HepG2 (cell line): Measurements from ENCODE around the gene YIPF1. TPM values are rescaled to one million over a fixed set of nuclear protein-coding genes. Genes with fewer than 3 reads are reported as not detected.

ENCODE experiments used
- ATAC-seq: fragments of 200-7000 bp; cut with Tn5 transposase; 3 replicates; pipeline ENCODE4 v1.9.1; 2020; ENCODE audit warnings: mild to moderate bottlenecking, moderate library complexity
- BruUV-seq: library from RNA; stranded (reverse); fragments of 400-500 nt; replicated peaks from 2 replicates; lab custom pipeline; 2021; lab: Mats Ljungman, UMichigan
- CTCF ChIA-PET: fragments of 300-600 bp; formaldehyde crosslinking; extraction: SDS; loops from one replicate; lab custom pipeline; 2021; ENCODE audit warnings: low total read pairs, inconsistent platforms, low intra/inter-chr PET ratio; lab: Yijun Ruan, JAX
- POLR2A ChIA-PET: fragments of 350-600 bp; sonication (Branson Sonifier 250); formaldehyde crosslinking; loops from one replicate; lab custom pipeline; 2020; ENCODE audit warnings: antibody characterized with exemption, inconsistent platforms; lab: Yijun Ruan, JAX
- DNase-seq: peaks from one replicate; pipeline ENCODE4 v3.0.0-alpha.2; 2015; ENCODE audit warnings: low spot score
- FAIRE-seq: peaks from 3 replicates; lab custom pipeline; 2011; peaks lifted over from hg19 to GRCh38; lab: Jason Lieb, UNC
- H2AFZ ChIP-seq: one replicate; pipeline ENCODE4 v1.6.1; 2011; ENCODE audit warnings: low read length, inconsistent platforms
- H3K27ac ChIP-seq: fragments of 300-600 bp; 3 replicates; pipeline ENCODE4 v1.8.0; 2011; ENCODE audit warnings: mixed run types, mild to moderate bottlenecking, mixed read lengths, low read length, inconsistent platforms; ENCODE audit not compliant: insufficient read depth; ENCODE audit errors: extremely low read length
- H3K27me3 ChIP-seq, 2 experiments: fragments of 200-600 bp in 1 of 2; 2 replicates in 1 of 2; 3 replicates in 1 of 2; pipeline versions ENCODE4 v1.6.0 to v1.8.0; 2011; ENCODE audit warnings: low read length in 2 of 2, mild to moderate bottlenecking in 2 of 2, moderate library complexity in 2 of 2, inconsistent platforms in 1 of 2; ENCODE audit not compliant: insufficient read depth in 2 of 2, control insufficient read depth in 1 of 2
- H3K36me3 ChIP-seq, 2 experiments: fragments of 200-600 bp in 1 of 2; replicated peaks in 1 of 2; 2 replicates in 1 of 2; 3 replicates in 1 of 2; pipeline versions ENCODE4 v1.5.1 to v1.8.0; 2011; ENCODE audit warnings: low read length in 2 of 2, inconsistent platforms in 1 of 2; ENCODE audit not compliant: insufficient read depth in 2 of 2, control insufficient read depth in 1 of 2
- H3K4me1 ChIP-seq: 2 replicates; pipeline ENCODE4 v1.5.1; 2012; ENCODE audit warnings: low read length, inconsistent platforms; ENCODE audit not compliant: insufficient read depth
- H3K4me2 ChIP-seq: 2 replicates; pipeline ENCODE4 v1.6.0; 2011; ENCODE audit warnings: low read depth, low read length, inconsistent platforms
- H3K4me3 ChIP-seq, 3 experiments: fragments of 200-600 bp in 1 of 3; sonication (generic), shearing (Covaris generic) in 1 of 3; replicated peaks in 1 of 3; 2 replicates each; pipeline ENCODE4 v1.5.1; 2011 to 2016; ENCODE audit warnings: low read length in 3 of 3, inconsistent platforms in 2 of 3, low read depth in 2 of 3, mild to moderate bottlenecking in 2 of 3, control low read depth in 1 of 3, mixed read lengths in 1 of 3; ENCODE audit not compliant: insufficient read depth in 1 of 3
- H3K79me2 ChIP-seq: one replicate; pipeline ENCODE4 v1.6.1; 2011; ENCODE audit warnings: low read length, inconsistent platforms; ENCODE audit not compliant: insufficient read depth
- H3K9ac ChIP-seq: 2 replicates; pipeline ENCODE4 v1.6.0; 2011; ENCODE audit warnings: mild to moderate bottlenecking, low read depth, low read length, inconsistent platforms; ENCODE audit not compliant: insufficient read depth
- H3K9me3 ChIP-seq: 2 replicates; pipeline ENCODE4 v1.5.1; 2012; ENCODE audit warnings: mild to moderate bottlenecking, low read length
- H4K20me1 ChIP-seq: 2 replicates; pipeline ENCODE4 v1.6.0; 2011; ENCODE audit warnings: inconsistent platforms, mild to moderate bottlenecking, low read length, moderate library complexity; ENCODE audit not compliant: insufficient read depth
- CENPT ChIP-seq: sonication (generic); formaldehyde crosslinking; IDR thresholded peaks from 2 replicates; pipeline ENCODE4 v1.8.0; 2022; ENCODE audit warnings: low read depth, mild to moderate bottlenecking, moderate library complexity, missing genetic modification reagents
- FOXK2 ChIP-seq: fragments of 450-650 bp; IDR thresholded peaks from 2 replicates; pipeline ENCODE4 v1.6.1; 2016
- GFI1 ChIP-seq: sonication (generic); formaldehyde crosslinking; IDR thresholded peaks from 2 replicates; pipeline ENCODE4 v1.5.0; 2020; ENCODE audit warnings: missing genetic modification reagents, mild to moderate bottlenecking, borderline replicate concordance
- NPAS2 ChIP-seq: sonication (generic); formaldehyde crosslinking; IDR thresholded peaks from 2 replicates; pipeline ENCODE4 v1.8.0; 2022; ENCODE audit warnings: mild to moderate bottlenecking, missing genetic modification reagents, borderline replicate concordance
- PHF21A ChIP-seq: sonication (generic); formaldehyde crosslinking; IDR thresholded peaks from 2 replicates; pipeline ENCODE4 v1.5.0; 2020; ENCODE audit warnings: mild to moderate bottlenecking, missing genetic modification reagents
- POLR2A ChIP-seq, 2 experiments: IDR thresholded peaks; 2 replicates each; pipeline ENCODE4 v1.6.1; 2011; ENCODE audit warnings: low read depth in 2 of 2, low read length in 2 of 2, mild to moderate bottlenecking in 1 of 2, moderate library complexity in 1 of 2; ENCODE audit not compliant: insufficient read depth in 1 of 2
- RFXANK ChIP-seq: IDR thresholded peaks from 2 replicates; pipeline ENCODE4 v1.6.1; 2016
- YEATS2 ChIP-seq: sonication (generic); formaldehyde crosslinking; IDR thresholded peaks from 2 replicates; pipeline ENCODE4 v1.4.0; 2020; ENCODE audit warnings: missing genetic modification reagents, borderline replicate concordance
- ZMAT3 ChIP-seq: sonication (generic); formaldehyde crosslinking; conservative IDR thresholded peaks from 2 replicates; pipeline ENCODE4 v1.7.0; 2021; ENCODE audit warnings: missing genetic modification reagents
- ZNF343 ChIP-seq: sonication (generic); formaldehyde crosslinking; IDR thresholded peaks from 2 replicates; pipeline ENCODE4 v1.4.0; 2020; ENCODE audit warnings: mild to moderate bottlenecking, missing genetic modification reagents
- ZNF562 ChIP-seq: sonication (generic); formaldehyde crosslinking; IDR thresholded peaks from 2 replicates; pipeline ENCODE4 v1.8.0; 2022; ENCODE audit warnings: missing genetic modification reagents, borderline replicate concordance
- ZNF672 ChIP-seq: sonication (generic); formaldehyde crosslinking; IDR thresholded peaks from 2 replicates; pipeline ENCODE4 v1.8.1; 2022; ENCODE audit warnings: missing genetic modification reagents
- ZNF841 ChIP-seq: sonication (generic); formaldehyde crosslinking; IDR thresholded peaks from 2 replicates; pipeline ENCODE4 v1.8.1; 2023; ENCODE audit warnings: missing genetic modification reagents, borderline replicate concordance
- ZSCAN9 ChIP-seq: IDR thresholded peaks from 2 replicates; pipeline ENCODE4 v1.6.1; 2016; ENCODE audit warnings: borderline replicate concordance
- WGBS: methylation state at CpG from one replicate; pipeline ENCODE4 v1.1.6; 2017; ENCODE audit warnings: low lambda C conversion rate; 5-methylcytosine and 5-hydroxymethylcytosine counted together
- in situ Hi-C: cut with HindIII; loops from 2 replicates; pipeline ENCODE4 v1.10.0; 2017; ENCODE audit warnings: low pct_unique_long_range_greater_than_20kb; ENCODE audit not compliant: extremely low pct_ligation_motif_present
- intact Hi-C: fragments of 100-400 bp; cut with micrococcal nuclease; formaldehyde crosslinking; loops from one replicate; pipeline ENCODE4 v1.10.0; 2022; ENCODE audit not compliant: unreplicated experiment
- polyA plus RNA-seq, 8 experiments: library from polyadenylated mRNA; depleted of rRNA in 3 of 8; stranded (reverse) in 7 of 8; unstranded in 1 of 8; fragments of >200 nt; fragmentation: Illumina TruSeq in 4 of 8; extraction: Trizol in 4 of 8; gene quantifications; 2 replicates each; pipeline versions ENCODE4 v1.2.1 to v1.2.3, GENCODE V29; 2011 to 2016; ENCODE audit warnings: low read depth in 4 of 8, missing spikeins in 1 of 8, mixed read lengths in 1 of 8; ENCODE audit not compliant: insufficient read depth in 1 of 8
- total RNA-seq, 5 experiments: library from RNA; depleted of rRNA; stranded (reverse); fragments of >200 nt; fragmentation: Illumina TruSeq; extraction: Trizol; gene quantifications; 2 replicates each; pipeline ENCODE4 v1.2.3, GENCODE V29; 2016; ENCODE audit warnings: low read depth in 1 of 5
- TF ChIP-seq, protein P1 (sequence below): sonication (generic); formaldehyde crosslinking; IDR thresholded peaks from 2 replicates; pipeline ENCODE4 v1.5.0; 2020; ENCODE audit warnings: missing genetic modification reagents
- TF ChIP-seq, protein P2 (sequence below): sonication (generic); formaldehyde crosslinking; IDR thresholded peaks from 2 replicates; pipeline ENCODE4 v1.9.0; 2022; ENCODE audit warnings: low read depth, missing genetic modification reagents
- TF ChIP-seq, protein P3 (sequence below): sonication (generic); formaldehyde crosslinking; IDR thresholded peaks from 2 replicates; pipeline ENCODE4 v1.4.0; 2020; ENCODE audit warnings: missing genetic modification reagents

YIPF1 gene
- total and polyA plus RNA-seq, 2 of the 13 experiments (the other 11 are each of a cell fraction or from before 2014, with no cell fraction given) = 21.1 to 31.9 TPM

DNA sequence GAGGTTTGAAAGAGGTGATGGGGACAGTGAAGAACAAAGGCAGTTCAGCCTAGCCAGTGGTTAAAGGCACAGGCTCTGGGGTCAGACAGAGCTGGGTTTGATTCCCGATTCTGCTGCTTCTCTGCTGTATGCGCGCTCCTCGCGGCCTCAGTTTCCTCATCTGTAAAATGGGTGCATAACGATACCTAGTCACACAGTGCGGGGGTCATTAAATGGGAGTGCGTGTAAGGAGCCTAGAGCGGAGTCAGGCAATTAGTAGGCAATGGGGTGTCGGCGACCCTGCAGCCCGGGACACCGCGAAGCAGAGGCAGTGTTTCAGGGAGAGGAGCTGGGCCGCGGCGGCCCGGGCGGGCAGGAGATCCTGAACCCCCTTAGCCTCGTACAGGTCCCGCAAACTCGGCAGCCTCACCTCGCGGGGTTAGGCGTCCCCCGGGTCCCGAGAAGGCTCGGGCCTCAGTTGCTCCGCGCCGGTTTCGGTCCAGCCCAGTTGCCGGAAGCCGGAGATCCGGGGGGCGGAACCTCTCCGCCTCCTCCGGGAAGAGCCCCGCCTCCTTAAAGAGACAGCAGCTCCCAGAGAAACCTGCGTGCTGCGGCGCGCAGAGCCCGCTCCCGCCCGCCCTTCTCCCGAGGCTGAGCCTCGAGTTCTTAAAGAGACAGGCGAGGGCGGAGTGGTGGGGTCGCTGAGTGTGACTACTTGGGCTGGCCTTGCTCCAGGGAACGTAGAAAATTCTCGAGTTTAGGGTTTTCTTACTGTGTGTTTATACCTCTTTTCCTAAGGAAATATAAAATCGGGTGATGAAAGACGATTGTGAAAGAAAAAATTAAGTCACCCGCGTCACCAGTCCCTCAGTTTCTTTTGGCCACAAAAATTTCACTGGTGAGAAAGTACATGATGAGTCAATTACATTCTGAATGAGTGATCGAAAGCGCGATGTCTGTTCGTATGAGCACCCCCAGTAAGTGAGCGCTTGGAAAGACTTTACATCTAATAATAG, at the start of gene YIPF1 (continued):
- TF ChIP-seq ZNF562 (CRISPR knock-in tag) (no peak), POLR2A (IDR thresholded peaks at IDR 0.05; ENCODE audit: insufficient read depth in 1 of 2, low read depth in 2 of 2, low read length in 2 of 2) (peak; percentile 26 to 60; a peak in 2 of 4 replicates), GFI1 (CRISPR knock-in tag) (peak; percentile 44; the same call in 1 of the 2 replicates)
- TF ChIP-seq, protein P1, sequence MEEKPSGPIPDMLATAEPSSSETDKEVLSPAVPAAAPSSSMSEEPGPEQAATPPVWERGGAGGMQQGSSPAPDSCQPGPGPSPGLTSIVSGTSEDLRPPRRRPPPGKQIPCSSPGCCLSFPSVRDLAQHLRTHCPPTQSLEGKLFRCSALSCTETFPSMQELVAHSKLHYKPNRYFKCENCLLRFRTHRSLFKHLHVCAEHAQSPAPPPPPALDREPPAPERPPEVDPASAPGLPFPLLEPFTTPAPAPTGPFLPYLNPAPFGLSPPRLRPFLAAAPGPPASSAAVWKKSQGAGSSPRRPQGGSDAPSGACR (CRISPR knock-in tag) = peak; percentile 43; the same call in 1 of the 2 replicates

DNA sequence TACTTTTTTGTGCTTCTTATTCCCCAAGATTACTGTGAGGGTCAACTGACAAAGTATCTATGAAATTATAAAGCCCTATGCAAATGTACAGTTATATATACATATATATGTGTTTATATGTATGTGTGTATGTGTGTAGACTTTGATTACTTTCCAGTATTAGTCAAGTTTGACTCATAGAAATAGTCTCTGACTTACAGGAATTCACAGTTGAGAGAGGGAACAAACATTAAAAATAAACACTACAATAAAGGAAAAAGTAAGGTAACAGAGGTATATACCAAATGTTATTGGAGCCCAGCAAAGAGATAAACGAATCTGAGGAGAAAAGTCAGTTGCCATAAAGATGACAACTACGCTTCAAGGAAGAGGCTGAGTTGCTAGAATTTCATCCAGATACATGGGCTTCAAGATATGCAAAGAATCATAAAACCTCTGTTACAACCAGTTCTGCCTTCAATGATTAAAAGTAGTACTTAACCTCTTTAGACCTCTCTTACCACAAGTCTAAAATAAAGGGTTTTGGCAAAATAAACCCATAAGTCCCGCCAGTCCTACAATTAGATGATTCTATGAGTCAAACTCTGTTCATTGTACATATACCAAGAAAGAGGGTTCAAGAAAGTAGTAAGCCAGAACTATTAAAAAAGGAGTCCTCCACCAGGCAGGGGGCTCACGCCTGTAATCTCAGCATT, 48.7 kb upstream of the YIPF1 start:
- no TSS peak for BruUV-seq
- peaks cover 4 to 11% of the 10 kb centered on the region in 2 experiments; a peak in 2 of 5 replicates for H3K36me3 ChIP-seq
- H3K4me3 ChIP-seq = no peak overlapping the region
- H4K20me1 ChIP-seq = no peaks in the 10 kb centered on the region
- DNase-seq (no peak), FAIRE-seq (no peak), ATAC-seq (no peak)
- H3K79me2 ChIP-seq = peaks cover 4% of the 10 kb centered on the region
- in situ Hi-C loops (no loop called here), intact Hi-C loops (no loop called here)
- H3K4me2 ChIP-seq = no peak overlapping the region
- 96% methylated on average over 4 of the region's 4 CpGs for WGBS
- no peaks in the 10 kb centered on the region for H3K27me3 ChIP-seq
- H3K9me3 ChIP-seq = peaks cover 8% of the 10 kb centered on the region; the same call in 1 of the 2 replicates
- H2AFZ ChIP-seq = no peak overlapping the region
- peaks cover 17% of the 10 kb centered on the region for H3K4me1 ChIP-seq
- H3K27ac ChIP-seq = no peak overlapping the region
- H3K9ac ChIP-seq = no peak overlapping the region
- POLR2A ChIA-PET = no interaction called here
- CTCF ChIA-PET = no interaction called here
- no peak for TF ChIP-seq ZNF343 (CRISPR knock-in tag)
- TF ChIP-seq ZNF841 = no peak
- TF ChIP-seq RFXANK (CRISPR knock-in tag) = no peak
- no peak for TF ChIP-seq CENPT (CRISPR knock-in tag)
- TF ChIP-seq ZSCAN9 = no peak
- TF ChIP-seq, protein P2, sequence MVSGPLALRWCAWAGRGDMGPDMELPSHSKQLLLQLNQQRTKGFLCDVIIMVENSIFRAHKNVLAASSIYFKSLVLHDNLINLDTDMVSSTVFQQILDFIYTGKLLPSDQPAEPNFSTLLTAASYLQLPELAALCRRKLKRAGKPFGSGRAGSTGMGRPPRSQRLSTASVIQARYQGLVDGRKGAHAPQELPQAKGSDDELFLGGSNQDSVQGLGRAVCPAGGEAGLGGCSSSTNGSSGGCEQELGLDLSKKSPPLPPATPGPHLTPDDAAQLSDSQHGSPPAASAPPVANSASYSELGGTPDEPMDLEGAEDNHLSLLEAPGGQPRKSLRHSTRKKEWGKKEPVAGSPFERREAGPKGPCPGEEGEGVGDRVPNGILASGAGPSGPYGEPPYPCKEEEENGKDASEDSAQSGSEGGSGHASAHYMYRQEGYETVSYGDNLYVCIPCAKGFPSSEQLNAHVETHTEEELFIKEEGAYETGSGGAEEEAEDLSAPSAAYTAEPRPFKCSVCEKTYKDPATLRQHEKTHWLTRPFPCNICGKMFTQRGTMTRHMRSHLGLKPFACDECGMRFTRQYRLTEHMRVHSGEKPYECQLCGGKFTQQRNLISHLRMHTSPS (CRISPR knock-in tag) = no peak
- no peak for TF ChIP-seq PHF21A (CRISPR knock-in tag)
- no peak for TF ChIP-seq FOXK2
- TF ChIP-seq ZNF672 (CRISPR knock-in tag) = no peak
- no peak for TF ChIP-seq NPAS2
- TF ChIP-seq YEATS2 = no peak
- no peak for TF ChIP-seq ZMAT3 (CRISPR knock-in tag)
- TF ChIP-seq, protein P3, sequence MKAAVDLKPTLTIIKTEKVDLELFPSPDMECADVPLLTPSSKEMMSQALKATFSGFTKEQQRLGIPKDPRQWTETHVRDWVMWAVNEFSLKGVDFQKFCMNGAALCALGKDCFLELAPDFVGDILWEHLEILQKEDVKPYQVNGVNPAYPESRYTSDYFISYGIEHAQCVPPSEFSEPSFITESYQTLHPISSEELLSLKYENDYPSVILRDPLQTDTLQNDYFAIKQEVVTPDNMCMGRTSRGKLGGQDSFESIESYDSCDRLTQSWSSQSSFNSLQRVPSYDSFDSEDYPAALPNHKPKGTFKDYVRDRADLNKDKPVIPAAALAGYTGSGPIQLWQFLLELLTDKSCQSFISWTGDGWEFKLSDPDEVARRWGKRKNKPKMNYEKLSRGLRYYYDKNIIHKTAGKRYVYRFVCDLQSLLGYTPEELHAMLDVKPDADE = no peak
